Body of pancreas (tissue), 4 donors: Measurements from ENCODE around the gene TTC27.

Experiments
- POLR2A ChIP-seq, 3 donors: fragments of 450-650 bp; IDR thresholded peaks; one replicate each; pipeline ENCODE4 v1.6.1; 2016; ENCODE audit warnings: antibody characterized with exemption in 3 of 3, mild to moderate bottlenecking in 2 of 3
- TF ChIP-seq, protein P1 (sequence below), 7 experiments: fragments of 450-650 bp in 4 of 7; fragments of 200-600 bp in 3 of 7; sonication (generic) in 3 of 7; IDR thresholded peaks; one replicate each; pipeline ENCODE4 v1.5.1; 2016 to 2019; ENCODE audit warnings: antibody characterized with exemption in 7 of 7

DNA sequence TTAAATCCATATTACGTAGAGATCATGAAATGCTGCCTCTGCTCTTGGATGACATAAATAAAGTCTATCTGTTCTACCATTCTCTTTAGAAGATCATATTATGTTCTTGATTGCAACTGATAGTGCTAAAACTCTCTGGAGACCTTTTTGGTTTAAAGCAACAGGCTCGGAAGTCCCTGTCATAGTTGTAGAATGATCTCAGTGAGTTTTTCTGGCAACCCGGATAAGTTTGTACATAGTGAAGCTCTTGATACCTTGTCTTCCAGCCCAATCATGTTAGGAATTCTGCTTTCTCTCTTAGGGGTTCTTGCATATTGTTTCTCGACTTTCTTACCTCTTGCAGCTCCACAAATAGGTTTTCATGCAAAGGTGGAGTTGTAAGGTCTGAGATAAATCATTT lies 156.1 kb downstream of the TTC27 start:
- no peak for TF ChIP-seq POLR2A (IDR thresholded peaks at IDR 0.05)
- TF ChIP-seq, protein P1, sequence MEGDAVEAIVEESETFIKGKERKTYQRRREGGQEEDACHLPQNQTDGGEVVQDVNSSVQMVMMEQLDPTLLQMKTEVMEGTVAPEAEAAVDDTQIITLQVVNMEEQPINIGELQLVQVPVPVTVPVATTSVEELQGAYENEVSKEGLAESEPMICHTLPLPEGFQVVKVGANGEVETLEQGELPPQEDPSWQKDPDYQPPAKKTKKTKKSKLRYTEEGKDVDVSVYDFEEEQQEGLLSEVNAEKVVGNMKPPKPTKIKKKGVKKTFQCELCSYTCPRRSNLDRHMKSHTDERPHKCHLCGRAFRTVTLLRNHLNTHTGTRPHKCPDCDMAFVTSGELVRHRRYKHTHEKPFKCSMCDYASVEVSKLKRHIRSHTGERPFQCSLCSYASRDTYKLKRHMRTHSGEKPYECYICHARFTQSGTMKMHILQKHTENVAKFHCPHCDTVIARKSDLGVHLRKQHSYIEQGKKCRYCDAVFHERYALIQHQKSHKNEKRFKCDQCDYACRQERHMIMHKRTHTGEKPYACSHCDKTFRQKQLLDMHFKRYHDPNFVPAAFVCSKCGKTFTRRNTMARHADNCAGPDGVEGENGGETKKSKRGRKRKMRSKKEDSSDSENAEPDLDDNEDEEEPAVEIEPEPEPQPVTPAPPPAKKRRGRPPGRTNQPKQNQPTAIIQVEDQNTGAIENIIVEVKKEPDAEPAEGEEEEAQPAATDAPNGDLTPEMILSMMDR (IDR thresholded peaks at IDR 0.05), result no peak
